Prostate gland (tissue), 2 donors: ENCODE results near the gene TSPAN18. TPM values are rescaled to one million over a fixed set of nuclear protein-coding genes. Genes with fewer than 3 reads are reported as not detected.

Source experiments
- DNase-seq: peaks from one replicate; pipeline ENCODE4 v3.0.0-alpha.2; 2019; ENCODE audit warnings: low spot score
- H3K27ac ChIP-seq, 2 donors: fragments of 200-600 bp; sonication (generic); 2 replicates each; pipeline ENCODE4 v1.5.1; 2017 to 2019
- H3K27me3 ChIP-seq: fragments of 200-600 bp; sonication (generic); replicated peaks from 2 replicates; pipeline ENCODE4 v1.5.1; 2019; ENCODE audit not compliant: insufficient read depth
- H3K36me3 ChIP-seq, 2 donors: fragments of 200-600 bp; sonication (generic); 1 replicate in 1 of 2; 2 replicates in 1 of 2; pipeline versions ENCODE4 v1.5.1 to v1.8.1; 2017 to 2019
- H3K4me1 ChIP-seq: fragments of 200-600 bp; sonication (generic); replicated peaks from 2 replicates; pipeline ENCODE4 v1.5.1; 2019
- H3K4me3 ChIP-seq, 2 donors: fragments of 200-600 bp; sonication (generic); 2 replicates each; pipeline ENCODE4 v1.5.1; 2017 to 2019
- H3K9me3 ChIP-seq: fragments of 200-600 bp; sonication (generic); 2 replicates; pipeline ENCODE4 v1.5.1; 2017
- CTCF ChIP-seq, 4 experiments: fragments of 200-600 bp in 2 of 4; fragments of 450-650 bp in 2 of 4; sonication (generic) in 2 of 4; IDR thresholded peaks; 1 replicate in 3 of 4; 2 replicates in 1 of 4; pipeline ENCODE4 v1.5.1; 2016 to 2019; ENCODE audit warnings: antibody characterized with exemption in 4 of 4, mild to moderate bottlenecking in 2 of 4, moderate library complexity in 2 of 4
- POLR2A ChIP-seq: fragments of 450-650 bp; IDR thresholded peaks from one replicate; pipeline ENCODE4 v1.6.1; 2016; ENCODE audit warnings: antibody characterized with exemption, mild to moderate bottlenecking
- POLR2AphosphoS5 ChIP-seq: sonication (generic); formaldehyde crosslinking; IDR thresholded peaks from one replicate; pipeline ENCODE4 v1.6.1; 2017; ENCODE audit warnings: antibody characterized with exemption
- WGBS: methylation state at CpG from one replicate; pipeline ENCODE4 v1.1.5; 2018; 5-methylcytosine and 5-hydroxymethylcytosine counted together
- intact Hi-C: fragments of 100-400 bp; cut with DNase I; formaldehyde crosslinking; loops from one replicate; pipeline ENCODE4 v1.14.2; 2022
- total RNA-seq, 2 donors: library from RNA; depleted of rRNA; stranded (reverse); fragments of >200 nt; gene quantifications; one replicate each; pipeline ENCODE4 v1.1.0, GENCODE V29; 2016

TSPAN18 gene
- total RNA-seq, 2 donors from 2014 or later, result 4.1 to 6.6 TPM

- Histone ChIP-seq H3K9me3 (no peaks in the 10 kb centered on the region), H3K27ac (no peak overlapping the region), H3K27me3 (no peaks in the 10 kb centered on the region), H3K4me3 (no peak overlapping the region), H3K4me1 (no peaks in the 10 kb centered on the region), H3K36me3 (no peaks in the 10 kb centered on the region)
- TF ChIP-seq POLR2AphosphoS5, result no peak
- no peak for TF ChIP-seq CTCF (IDR thresholded peaks at IDR 0.05)
- DNase-seq, result no peak
- WGBS, result 74% methylated on average over 7 of the region's 7 CpGs
- intact Hi-C loops, result no loop called here
These were observed 8.2 kb downstream of the TSPAN18 start for GRCh38 chr11:44734843-44735381.

- DNase-seq, result no peak
- intact Hi-C loops, result no loop called here
- H3K27ac ChIP-seq, result no peak overlapping the region
- H3K4me3 ChIP-seq, result no peak overlapping the region
- 95% methylated on average over 2 of the region's 2 CpGs for whole genome bisulfite sequencing
- no peaks in the 10 kb centered on the region for H3K36me3 ChIP-seq
- H3K4me1 ChIP-seq, result no peaks in the 10 kb centered on the region
- no peaks in the 10 kb centered on the region for H3K27me3 ChIP-seq
- TF ChIP-seq POLR2A (no peak), POLR2AphosphoS5 (no peak), CTCF (IDR thresholded peaks at IDR 0.05) (no peak)
- no peaks in the 10 kb centered on the region for H3K9me3 ChIP-seq
These were observed 10.0 kb downstream of the TSPAN18 start for GRCh38 chr11:44736791-44737190.

GRCh38 chr11:44737245-44738085 lies 10.7 kb downstream of the TSPAN18 start:
- Histone ChIP-seq H3K27me3 (no peaks in the 10 kb centered on the region), H3K27ac (no peak overlapping the region), H3K4me1 (no peaks in the 10 kb centered on the region), H3K36me3 (no peaks in the 10 kb centered on the region), H3K9me3 (no peaks in the 10 kb centered on the region), H3K4me3 (no peak overlapping the region)
- 77% methylated on average over 11 of the region's 11 CpGs for WGBS
- DNase-seq, result no peak
- intact Hi-C loops, result no loop called here
- TF ChIP-seq POLR2AphosphoS5, result no peak
- no peak for TF ChIP-seq CTCF (IDR thresholded peaks at IDR 0.05)
- TF ChIP-seq POLR2A, result no peak

GRCh38 chr11:44738791-44739190 lies 12.0 kb downstream of the TSPAN18 start:
- intact Hi-C loops, result no loop called here
- no peaks in the 10 kb centered on the region for H3K9me3 ChIP-seq
- TF ChIP-seq POLR2AphosphoS5 (no peak), CTCF (IDR thresholded peaks at IDR 0.05) (no peak), POLR2A (no peak)
- 91% methylated on average over 5 of the region's 5 CpGs for WGBS
- H3K27me3 ChIP-seq, result no peaks in the 10 kb centered on the region
- H3K4me1 ChIP-seq, result no peaks in the 10 kb centered on the region
- H3K27ac ChIP-seq, result no peak overlapping the region
- no peak overlapping the region for H3K4me3 ChIP-seq
- no peaks in the 10 kb centered on the region for H3K36me3 ChIP-seq
- DNase-seq, result no peak

GRCh38 chr11:44740967-44741366 lies 14.2 kb downstream of the TSPAN18 start:
- H3K4me3 ChIP-seq, result no peak overlapping the region
- TF ChIP-seq POLR2A (no peak), CTCF (IDR thresholded peaks at IDR 0.05) (no peak), POLR2AphosphoS5 (no peak)
- H3K36me3 ChIP-seq, result no peaks in the 10 kb centered on the region
- WGBS, result 48% methylated on average over 8 of the region's 8 CpGs
- H3K4me1 ChIP-seq, result no peaks in the 10 kb centered on the region
- no peaks in the 10 kb centered on the region for H3K27me3 ChIP-seq
- no peak overlapping the region for H3K27ac ChIP-seq
- DNase-seq, result no peak
- no peaks in the 10 kb centered on the region for H3K9me3 ChIP-seq
- intact Hi-C loops, result no loop called here
